ENCODE data around the gene PRR22.

- TF ChIP-seq CTCF (IDR thresholded peaks at IDR 0.05; ENCODE audit: poor library complexity, severe bottlenecking) (no peak), TAF1 (IDR thresholded peaks at IDR 0.05; ENCODE audit: low read depth) (no peak), SMC3 (conservative IDR thresholded peaks at IDR 0.05; ENCODE audit: poor library complexity) (no peak), EZH2 (IDR thresholded peaks at IDR 0.05; ENCODE audit: borderline replicate concordance, insufficient read depth, low read length, poor library complexity, severe bottlenecking) (no peak), RAD21 (conservative IDR thresholded peaks at IDR 0.05) (no peak), POLR2AphosphoS5 (IDR thresholded peaks at IDR 0.05) (no peak), EP300 (conservative IDR thresholded peaks at IDR 0.05; ENCODE audit: poor library complexity, severe bottlenecking) (no peak)
Measured at GRCh38 chr19:5775668-5776309, 8.8 kb downstream of the PRR22 start.

Data from neural cell (in vitro differentiated cells).